HepG2 (cell line): ENCODE measurements around the gene LRP1B. TPM values are rescaled to one million over a fixed set of nuclear protein-coding genes. Genes with fewer than 3 reads are reported as not detected.

ENCODE experiments used
- ATAC-seq: fragments of 200-7000 bp; cut with Tn5 transposase; 3 replicates; pipeline ENCODE4 v1.9.1; 2020; ENCODE audit warnings: mild to moderate bottlenecking, moderate library complexity
- BruUV-seq: library from RNA; stranded (reverse); fragments of 400-500 nt; replicated peaks from 2 replicates; lab custom pipeline; 2021; lab: Mats Ljungman, UMichigan
- CTCF ChIA-PET: fragments of 300-600 bp; formaldehyde crosslinking; extraction: SDS; loops from one replicate; lab custom pipeline; 2021; ENCODE audit warnings: low total read pairs, inconsistent platforms, low intra/inter-chr PET ratio; lab: Yijun Ruan, JAX
- POLR2A ChIA-PET: fragments of 350-600 bp; sonication (Branson Sonifier 250); formaldehyde crosslinking; loops from one replicate; lab custom pipeline; 2020; ENCODE audit warnings: antibody characterized with exemption, inconsistent platforms; lab: Yijun Ruan, JAX
- DNase-seq: peaks from one replicate; pipeline ENCODE4 v3.0.0-alpha.2; 2015; ENCODE audit warnings: low spot score
- FAIRE-seq: peaks from 3 replicates; lab custom pipeline; 2011; peaks lifted over from hg19 to GRCh38; lab: Jason Lieb, UNC
- H2AFZ ChIP-seq: one replicate; pipeline ENCODE4 v1.6.1; 2011; ENCODE audit warnings: low read length, inconsistent platforms
- H3K27ac ChIP-seq: fragments of 300-600 bp; 3 replicates; pipeline ENCODE4 v1.8.0; 2011; ENCODE audit warnings: mixed run types, mild to moderate bottlenecking, mixed read lengths, low read length, inconsistent platforms; ENCODE audit not compliant: insufficient read depth; ENCODE audit errors: extremely low read length
- H3K27me3 ChIP-seq, 2 experiments: fragments of 200-600 bp in 1 of 2; 2 replicates in 1 of 2; 3 replicates in 1 of 2; pipeline versions ENCODE4 v1.6.0 to v1.8.0; 2011; ENCODE audit warnings: low read length in 2 of 2, mild to moderate bottlenecking in 2 of 2, moderate library complexity in 2 of 2, inconsistent platforms in 1 of 2; ENCODE audit not compliant: insufficient read depth in 2 of 2, control insufficient read depth in 1 of 2
- H3K36me3 ChIP-seq, 2 experiments: fragments of 200-600 bp in 1 of 2; replicated peaks in 1 of 2; 2 replicates in 1 of 2; 3 replicates in 1 of 2; pipeline versions ENCODE4 v1.5.1 to v1.8.0; 2011; ENCODE audit warnings: low read length in 2 of 2, inconsistent platforms in 1 of 2; ENCODE audit not compliant: insufficient read depth in 2 of 2, control insufficient read depth in 1 of 2
- H3K4me1 ChIP-seq: 2 replicates; pipeline ENCODE4 v1.5.1; 2012; ENCODE audit warnings: low read length, inconsistent platforms; ENCODE audit not compliant: insufficient read depth
- H3K4me2 ChIP-seq: 2 replicates; pipeline ENCODE4 v1.6.0; 2011; ENCODE audit warnings: low read depth, low read length, inconsistent platforms
- H3K4me3 ChIP-seq, 3 experiments: fragments of 200-600 bp in 1 of 3; sonication (generic), shearing (Covaris generic) in 1 of 3; replicated peaks in 1 of 3; 2 replicates each; pipeline ENCODE4 v1.5.1; 2011 to 2016; ENCODE audit warnings: low read length in 3 of 3, inconsistent platforms in 2 of 3, low read depth in 2 of 3, mild to moderate bottlenecking in 2 of 3, control low read depth in 1 of 3, mixed read lengths in 1 of 3; ENCODE audit not compliant: insufficient read depth in 1 of 3
- H3K79me2 ChIP-seq: one replicate; pipeline ENCODE4 v1.6.1; 2011; ENCODE audit warnings: low read length, inconsistent platforms; ENCODE audit not compliant: insufficient read depth
- H3K9ac ChIP-seq: 2 replicates; pipeline ENCODE4 v1.6.0; 2011; ENCODE audit warnings: mild to moderate bottlenecking, low read depth, low read length, inconsistent platforms; ENCODE audit not compliant: insufficient read depth
- H3K9me3 ChIP-seq: 2 replicates; pipeline ENCODE4 v1.5.1; 2012; ENCODE audit warnings: mild to moderate bottlenecking, low read length
- H4K20me1 ChIP-seq: 2 replicates; pipeline ENCODE4 v1.6.0; 2011; ENCODE audit warnings: inconsistent platforms, mild to moderate bottlenecking, low read length, moderate library complexity; ENCODE audit not compliant: insufficient read depth
- CEBPB ChIP-seq: IDR thresholded peaks from 2 replicates; pipeline ENCODE4 v1.6.1; 2011; ENCODE audit warnings: low read depth, low read length, improper control_type of control experiment, borderline replicate concordance
- FLYWCH1 ChIP-seq: sonication (generic); formaldehyde crosslinking; IDR thresholded peaks from 2 replicates; pipeline ENCODE4 v1.8.1; 2023; ENCODE audit warnings: mild to moderate bottlenecking, missing genetic modification reagents
- HDAC1 ChIP-seq: sonication (generic); formaldehyde crosslinking; IDR thresholded peaks from 2 replicates; pipeline ENCODE4 v1.5.1; 2020; ENCODE audit warnings: mild to moderate bottlenecking, missing genetic modification reagents
- HOXA3 ChIP-seq: sonication (generic); formaldehyde crosslinking; IDR thresholded peaks from 2 replicates; pipeline ENCODE4 v1.5.0; 2020; ENCODE audit warnings: missing genetic modification reagents
- MAFF ChIP-seq: IDR thresholded peaks from 2 replicates; pipeline ENCODE4 v1.6.1; 2011; ENCODE audit warnings: low read depth, low read length, improper control_type of control experiment
- MAFK ChIP-seq, 2 experiments: IDR thresholded peaks in 1 of 2; conservative IDR thresholded peaks in 1 of 2; 2 replicates each; pipeline ENCODE4 v1.6.1; 2011; ENCODE audit warnings: improper control_type of control experiment in 2 of 2, low read length in 2 of 2
- MZF1 ChIP-seq: sonication (generic); formaldehyde crosslinking; IDR thresholded peaks from 2 replicates; pipeline ENCODE4 v1.8.1; 2023; ENCODE audit warnings: mild to moderate bottlenecking, missing genetic modification reagents, borderline replicate concordance
- NFE2L2 ChIP-seq: fragments of 150-350 bp; IDR thresholded peaks from 2 replicates; pipeline ENCODE4 v1.6.1; 2014; ENCODE audit warnings: low read length
- NR2F1 ChIP-seq, 2 experiments: fragments of 450-650 bp in 1 of 2; formaldehyde crosslinking in 1 of 2; IDR thresholded peaks; 2 replicates each; pipeline versions ENCODE4 v1.5.0 to v1.6.1; 2016 to 2020; ENCODE audit warnings: mild to moderate bottlenecking in 1 of 2, missing compliant biosample characterization in 1 of 2, missing genetic modification reagents in 1 of 2, moderate library complexity in 1 of 2
- PRDM15 ChIP-seq: sonication (generic); formaldehyde crosslinking; IDR thresholded peaks from 2 replicates; pipeline ENCODE4 v1.4.0; 2020; ENCODE audit warnings: missing genetic modification reagents
- RBM39 ChIP-seq: fragments of 200-400 bp; formaldehyde crosslinking; IDR thresholded peaks from one replicate; pipeline ENCODE4 v1.6.1; 2018; ENCODE audit warnings: antibody characterized with exemption, mild to moderate bottlenecking, low read depth, low read length; ENCODE audit not compliant: poor library complexity, severe bottlenecking
- THYN1 ChIP-seq: sonication (generic); formaldehyde crosslinking; IDR thresholded peaks from 2 replicates; pipeline ENCODE4 v1.8.1; 2023; ENCODE audit warnings: low read depth, mild to moderate bottlenecking, moderate library complexity, missing genetic modification reagents, borderline replicate concordance
- ZNF101 ChIP-seq: sonication (generic); formaldehyde crosslinking; IDR thresholded peaks from 2 replicates; pipeline ENCODE4 v1.4.0; 2020; ENCODE audit warnings: mild to moderate bottlenecking, low read depth, missing genetic modification reagents, borderline replicate concordance
- ZNF431 ChIP-seq: sonication (generic); formaldehyde crosslinking; IDR thresholded peaks from 2 replicates; pipeline ENCODE4 v1.9.0; 2022; ENCODE audit warnings: missing genetic modification reagents, low read depth, mild to moderate bottlenecking, borderline replicate concordance
- WGBS: methylation state at CpG from one replicate; pipeline ENCODE4 v1.1.6; 2017; ENCODE audit warnings: low lambda C conversion rate; 5-methylcytosine and 5-hydroxymethylcytosine counted together
- in situ Hi-C: cut with HindIII; loops from 2 replicates; pipeline ENCODE4 v1.10.0; 2017; ENCODE audit warnings: low pct_unique_long_range_greater_than_20kb; ENCODE audit not compliant: extremely low pct_ligation_motif_present
- intact Hi-C: fragments of 100-400 bp; cut with micrococcal nuclease; formaldehyde crosslinking; loops from one replicate; pipeline ENCODE4 v1.10.0; 2022; ENCODE audit not compliant: unreplicated experiment
- polyA plus RNA-seq, 8 experiments: library from polyadenylated mRNA; depleted of rRNA in 3 of 8; stranded (reverse) in 7 of 8; unstranded in 1 of 8; fragments of >200 nt; fragmentation: Illumina TruSeq in 4 of 8; extraction: Trizol in 4 of 8; gene quantifications; 2 replicates each; pipeline versions ENCODE4 v1.2.1 to v1.2.3, GENCODE V29; 2011 to 2016; ENCODE audit warnings: low read depth in 4 of 8, missing spikeins in 1 of 8, mixed read lengths in 1 of 8; ENCODE audit not compliant: insufficient read depth in 1 of 8
- total RNA-seq, 5 experiments: library from RNA; depleted of rRNA; stranded (reverse); fragments of >200 nt; fragmentation: Illumina TruSeq; extraction: Trizol; gene quantifications; 2 replicates each; pipeline ENCODE4 v1.2.3, GENCODE V29; 2016; ENCODE audit warnings: low read depth in 1 of 5

The LRP1B gene
- total and polyA plus RNA-seq, 2 of the 13 experiments (the other 11 are each of a cell fraction or from before 2014, with no cell fraction given), result 0.04 TPM; not detected in 1

GRCh38 chr2:140502951-140503630, 1627.7 kb downstream of the LRP1B start:
- H2AFZ ChIP-seq, result no peak overlapping the region
- no peaks in the 10 kb centered on the region for H3K9me3 ChIP-seq
- H3K79me2 ChIP-seq, result no peaks in the 10 kb centered on the region
- in situ Hi-C loops (no loop called here), intact Hi-C loops (no loop called here)
- H3K9ac ChIP-seq, result no peak overlapping the region
- no peaks in the 10 kb centered on the region for H3K4me1 ChIP-seq
- no peak overlapping the region for H3K4me3 ChIP-seq
- no TSS peak for BruUV-seq
- FAIRE-seq (peak; percentile 37), ATAC-seq (no peak), DNase-seq (no peak)
- no peaks in the 10 kb centered on the region for H3K27me3 ChIP-seq
- ChIA-PET POLR2A (no interaction called here), CTCF (no interaction called here)
- H4K20me1 ChIP-seq, result no peaks in the 10 kb centered on the region
- no peaks in the 10 kb centered on the region for H3K36me3 ChIP-seq
- WGBS, result 10% methylated on average over 6 of the region's 6 CpGs
- H3K27ac ChIP-seq, result no peak overlapping the region
- no peak overlapping the region for H3K4me2 ChIP-seq
- TF ChIP-seq RBM39 (no peak), ZNF101 (CRISPR knock-in tag) (no peak), NFE2L2 (no peak), FLYWCH1 (CRISPR knock-in tag) (no peak), HDAC1 (CRISPR knock-in tag) (no peak)

- H3K4me1 ChIP-seq, result no peaks in the 10 kb centered on the region
- intact Hi-C loops, result no loop called here
- no peaks in the 10 kb centered on the region for H3K36me3 ChIP-seq
- WGBS, result 2% methylated on average over 4 of the region's 4 CpGs
- FAIRE-seq, result no peak
- H4K20me1 ChIP-seq, result no peaks in the 10 kb centered on the region
- POLR2A ChIA-PET, result no interaction called here
- H3K9ac ChIP-seq, result no peak overlapping the region
- no peak overlapping the region for H3K27ac ChIP-seq
- no peak overlapping the region for H3K4me3 ChIP-seq
- H3K4me2 ChIP-seq, result no peak overlapping the region
- no peak for ATAC-seq
- no peaks in the 10 kb centered on the region for H3K79me2 ChIP-seq
- TF ChIP-seq NR2F1 (CRISPR knock-in tag; IDR thresholded peaks at IDR 0.05) (no peak), MAFK (conservative IDR thresholded peaks at IDR 0.05 in 1 of 2, IDR thresholded peaks at IDR 0.05 in 1 of 2; ENCODE audit: low read length in 2 of 2) (peak; percentile 60 to 77), MZF1 (CRISPR knock-in tag) (no peak), CEBPB (no peak), MAFF (peak; percentile 58; the same call in 1 of the 2 replicates), ZNF431 (CRISPR knock-in tag) (no peak), HOXA3 (CRISPR knock-in tag) (no peak), THYN1 (CRISPR knock-in tag) (no peak), PRDM15 (CRISPR knock-in tag) (no peak)
- TF ChIP-seq, all 625 proteins: peak for 2
- Histone ChIP-seq H3K27me3 (no peaks in the 10 kb centered on the region), H2AFZ (no peak overlapping the region), H3K9me3 (no peaks in the 10 kb centered on the region)
- CTCF ChIA-PET, result no interaction called here
- in situ Hi-C loops, result no loop called here
- no TSS peak for BruUV-seq
- DNase-seq, result no peak
These were observed 1632.5 kb downstream of the LRP1B start for GRCh38 chr2:140498360-140498759.
